NCI-H748 treated with DMSO at 0.1 percent for 48 hours (cell line): Measurements from ENCODE around the gene OSGEP.

ENCODE experiments used
- DNase-seq: peaks from one replicate; lab custom pipeline; 2025; lab: John Stamatoyannopoulos, UW

The OSGEP gene

DNA sequence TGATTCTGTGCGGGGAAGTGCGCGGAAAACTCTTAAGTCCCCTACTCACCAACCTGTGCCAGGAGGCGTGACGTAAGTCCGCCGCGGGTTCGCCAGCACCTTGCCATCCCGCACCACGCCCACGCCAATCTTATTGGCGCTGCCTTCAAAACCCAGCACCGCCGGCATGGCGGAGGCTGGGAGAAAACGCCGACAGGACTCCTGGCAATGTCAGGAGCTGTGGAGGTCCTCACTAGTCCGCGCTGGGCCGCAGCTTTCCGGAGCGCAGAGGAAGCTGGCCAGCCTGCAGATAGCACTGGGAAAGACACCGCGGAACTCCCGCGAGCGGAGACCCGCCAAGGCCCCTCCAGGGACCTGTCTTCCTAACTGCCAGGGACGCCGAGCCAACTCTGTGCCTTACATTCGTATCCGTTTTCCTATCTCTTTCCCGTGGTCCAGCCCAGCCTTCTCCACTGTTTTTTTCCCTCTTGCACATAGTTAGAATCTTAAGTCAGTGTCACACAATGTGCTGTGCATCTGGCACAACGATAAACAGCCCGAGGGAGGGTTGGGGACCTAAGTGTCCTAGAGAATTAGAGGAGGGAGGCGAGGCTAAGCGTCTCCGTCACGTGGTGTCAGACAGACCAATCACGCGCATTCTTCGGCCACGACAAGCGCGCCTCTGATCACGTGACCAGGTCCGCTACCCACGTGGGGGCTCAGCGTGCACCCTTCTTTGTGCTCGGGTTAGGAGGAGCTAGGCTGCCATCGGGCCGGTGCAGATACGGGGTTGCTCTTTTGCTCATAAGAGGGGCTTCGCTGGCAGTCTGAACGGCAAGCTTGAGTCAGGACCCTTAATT, at the start of gene OSGEP, which contains the start of gene APEX1:
OSGEP (minus strand) TSS at position 297 of the 839 bp plus-strand sequence; CDS start at position 168, 129 bp downstream.
APEX1 (plus strand) TSS at position 711 of the 839 bp plus-strand sequence. CDS start 420 bp downstream, outside the sequence.
- peak; percentile 92 for DNase-seq

DNA sequence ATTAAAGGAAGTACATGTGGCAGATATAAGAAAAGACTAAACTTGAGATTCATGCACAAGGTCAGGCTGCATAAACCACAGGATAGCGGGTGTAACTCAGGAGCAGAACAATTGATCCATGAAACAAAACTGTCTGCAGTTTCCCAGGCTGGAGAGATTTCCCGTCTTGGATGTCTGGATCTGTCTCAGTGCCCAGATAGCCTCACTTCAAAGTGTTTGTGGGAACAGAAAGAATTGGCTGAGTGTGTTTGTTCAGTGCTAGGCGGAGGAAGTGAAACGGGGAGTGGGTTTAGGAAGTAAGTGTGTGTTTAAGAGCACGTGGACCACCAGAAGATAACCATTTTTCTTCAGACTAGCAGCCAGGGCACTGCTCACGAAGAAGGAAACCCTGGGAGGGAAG, 49.3 kb upstream of the OSGEP start:
- no peak for DNase-seq

DNA sequence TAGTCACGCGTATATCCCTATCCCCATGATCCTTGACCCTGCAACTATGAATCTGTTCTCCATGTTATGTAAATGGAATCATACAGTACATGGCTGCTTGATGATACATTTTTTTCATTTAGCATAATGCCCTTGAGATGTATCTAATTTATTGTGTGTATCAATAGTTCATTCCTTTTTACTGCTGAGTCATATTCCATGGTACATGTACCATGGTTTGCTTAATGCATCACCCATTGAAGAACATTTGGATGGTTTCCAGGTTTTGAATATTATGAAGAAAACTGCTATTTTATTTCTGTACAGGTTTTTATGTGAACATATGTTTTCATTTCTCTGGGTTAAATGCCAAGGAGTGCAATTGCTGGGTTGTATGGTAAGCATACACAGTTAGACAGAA, 46.7 kb upstream of the OSGEP start:
- no peak for DNase-seq

DNA sequence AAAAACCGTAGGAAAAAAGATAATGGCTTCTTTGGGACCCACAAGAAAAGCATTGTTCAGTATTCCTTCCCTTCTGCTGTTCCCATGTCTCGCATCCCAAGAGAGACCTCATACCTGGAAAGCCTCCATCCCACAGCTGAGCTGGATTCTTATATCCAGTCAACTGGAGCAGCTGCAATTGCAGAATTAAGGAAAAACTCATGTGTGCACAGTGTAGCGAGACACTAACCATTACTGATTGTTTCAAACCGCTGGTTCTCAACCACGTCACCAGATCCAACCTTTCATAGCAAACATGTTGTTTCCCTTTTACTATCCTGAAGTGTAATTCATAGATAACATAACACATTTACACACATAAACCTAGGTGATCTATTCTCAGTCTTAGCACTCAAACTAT, 45.3 kb upstream of the OSGEP start:
- DNase-seq: no peak

DNA sequence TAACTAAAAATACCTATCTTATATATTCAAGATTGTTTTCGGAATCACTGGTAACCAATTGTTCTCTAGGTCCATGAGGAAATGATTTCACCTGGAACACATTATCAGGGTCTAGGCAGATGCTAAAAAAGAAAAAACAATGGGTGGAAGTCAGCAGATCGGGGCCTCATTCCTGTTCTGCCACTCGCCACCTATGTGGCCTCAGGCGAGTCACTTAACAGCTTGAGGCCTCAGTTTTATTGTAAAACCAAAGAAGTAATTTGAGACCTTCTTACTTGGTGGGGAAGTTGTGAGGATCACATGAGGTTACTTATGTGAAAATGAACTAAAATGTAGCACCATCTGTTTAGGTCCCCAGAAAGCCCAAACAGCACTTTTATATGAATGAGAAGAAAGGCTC, 44.5 kb upstream of the OSGEP start:
- DNase-seq: no peak

DNA sequence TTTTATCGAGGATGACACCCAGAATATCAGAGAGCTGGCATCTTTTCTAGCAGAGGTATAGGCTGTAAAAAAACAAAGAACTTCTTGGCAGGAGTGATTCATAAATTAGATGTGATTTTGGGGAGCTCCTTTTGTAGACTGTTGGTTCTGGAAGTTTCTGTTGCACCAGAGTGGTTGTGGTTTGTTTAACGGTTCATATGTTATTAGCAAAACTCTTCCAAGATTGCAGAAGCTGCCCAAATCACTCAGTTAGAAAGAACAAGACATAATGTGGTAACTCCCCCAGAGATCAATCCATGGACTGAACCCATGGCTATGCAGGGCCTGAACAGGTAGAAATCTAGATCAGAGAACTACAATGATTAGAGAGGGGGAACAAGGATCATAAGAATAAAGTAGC, 44.0 kb upstream of the OSGEP start:
- no peak for DNase-seq

DNA sequence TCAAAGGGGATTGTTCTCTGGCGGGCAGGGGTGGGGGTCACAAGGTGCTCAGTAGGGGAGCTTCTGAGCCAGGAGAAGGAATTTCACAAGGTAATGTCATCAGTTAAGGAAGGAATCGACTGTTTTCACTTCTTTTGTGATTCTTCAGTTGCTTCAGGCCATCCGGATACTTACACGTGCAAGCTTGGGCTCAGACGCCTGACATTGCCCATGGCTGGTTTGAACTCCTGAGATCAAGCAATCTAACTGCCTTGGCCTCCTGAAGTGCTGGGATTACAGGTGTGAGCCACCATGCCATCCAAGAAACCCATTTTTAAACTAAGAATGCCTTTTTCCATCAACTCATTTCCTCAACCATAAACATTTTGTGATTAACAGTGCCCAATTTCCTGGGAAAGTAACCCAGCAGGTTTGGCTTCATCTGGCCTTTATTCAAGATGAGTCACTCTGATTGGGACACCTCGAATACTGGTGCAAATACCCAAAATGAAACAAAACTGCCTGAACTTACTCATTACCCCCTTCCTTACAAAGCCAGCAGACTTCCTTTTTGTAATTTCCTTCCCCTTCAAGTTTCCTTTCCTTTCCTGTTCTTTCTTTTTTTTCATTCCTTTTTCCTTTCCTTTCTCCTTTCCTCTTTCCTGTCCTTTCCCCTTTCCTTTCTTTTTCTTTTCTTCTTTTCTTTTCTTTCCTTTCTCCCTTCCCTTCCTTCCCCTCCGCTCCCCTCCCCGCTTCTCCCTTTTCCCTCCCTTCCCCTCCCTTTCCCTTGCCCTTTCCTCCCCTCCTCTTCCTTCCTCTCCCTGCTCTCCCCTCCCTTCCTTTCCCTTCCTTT, 40.5 kb upstream of the OSGEP start:
- DNase-seq: no peak

DNA sequence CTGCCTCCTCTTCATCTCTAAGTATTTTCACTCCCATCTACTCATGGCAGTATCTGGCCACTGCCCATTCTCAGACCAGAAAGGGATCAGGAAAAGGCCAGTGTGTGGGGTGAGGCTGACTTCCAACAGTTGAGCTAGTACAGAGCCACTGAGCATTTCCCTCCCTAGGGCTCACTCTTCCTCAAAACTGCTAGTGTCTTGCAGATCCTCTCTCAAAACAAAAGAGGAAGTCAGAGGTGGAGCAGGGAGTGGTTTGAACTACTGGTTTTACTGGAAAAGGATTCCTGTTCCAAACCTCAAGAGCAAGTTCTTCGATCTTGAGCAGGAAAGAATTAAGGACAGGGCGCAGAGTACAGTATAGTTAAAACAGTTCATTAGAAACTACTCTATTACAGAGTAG, 39.0 kb upstream of the OSGEP start:
- DNase-seq: no peak

DNA sequence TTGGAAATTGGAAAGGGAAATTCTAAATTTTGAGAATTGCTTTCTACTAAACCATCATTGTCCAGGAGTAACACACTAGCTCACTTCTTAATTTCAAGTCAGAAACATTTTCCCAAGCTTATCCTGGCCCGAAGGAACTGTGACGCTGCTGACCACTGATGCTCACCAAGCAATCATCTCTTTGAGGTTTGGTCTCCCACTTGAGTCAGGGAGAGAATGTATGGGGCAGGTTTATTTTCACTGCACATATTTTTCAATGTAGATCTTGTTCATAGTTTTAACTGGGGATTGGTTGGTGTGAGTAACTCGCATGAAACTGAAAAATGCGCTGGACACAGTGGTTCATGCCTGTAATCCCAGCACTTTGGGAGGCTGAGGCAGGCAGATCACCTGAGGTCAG, 37.9 kb upstream of the OSGEP start:
- no peak for DNase-seq

DNA sequence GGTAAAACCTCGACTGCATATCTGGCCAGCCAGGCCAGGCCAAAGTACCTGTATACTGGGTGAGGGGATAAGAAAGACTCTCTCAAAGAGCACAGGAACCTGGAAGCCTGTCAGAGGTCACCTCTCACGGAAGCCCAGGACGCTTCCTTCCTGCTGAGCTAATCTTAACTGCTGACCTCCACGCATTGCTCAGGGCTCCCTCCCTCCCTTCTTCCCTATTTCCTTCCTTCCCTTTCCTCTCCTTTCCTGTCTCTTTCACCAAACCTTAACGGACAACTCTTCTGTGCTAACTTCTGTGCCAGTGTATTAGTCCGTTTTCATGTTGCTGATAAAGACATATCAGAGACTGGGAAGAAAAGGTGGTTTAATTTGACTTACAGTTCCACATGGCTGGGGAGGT, 36.0 kb upstream of the OSGEP start:
- no peak for DNase-seq

DNA sequence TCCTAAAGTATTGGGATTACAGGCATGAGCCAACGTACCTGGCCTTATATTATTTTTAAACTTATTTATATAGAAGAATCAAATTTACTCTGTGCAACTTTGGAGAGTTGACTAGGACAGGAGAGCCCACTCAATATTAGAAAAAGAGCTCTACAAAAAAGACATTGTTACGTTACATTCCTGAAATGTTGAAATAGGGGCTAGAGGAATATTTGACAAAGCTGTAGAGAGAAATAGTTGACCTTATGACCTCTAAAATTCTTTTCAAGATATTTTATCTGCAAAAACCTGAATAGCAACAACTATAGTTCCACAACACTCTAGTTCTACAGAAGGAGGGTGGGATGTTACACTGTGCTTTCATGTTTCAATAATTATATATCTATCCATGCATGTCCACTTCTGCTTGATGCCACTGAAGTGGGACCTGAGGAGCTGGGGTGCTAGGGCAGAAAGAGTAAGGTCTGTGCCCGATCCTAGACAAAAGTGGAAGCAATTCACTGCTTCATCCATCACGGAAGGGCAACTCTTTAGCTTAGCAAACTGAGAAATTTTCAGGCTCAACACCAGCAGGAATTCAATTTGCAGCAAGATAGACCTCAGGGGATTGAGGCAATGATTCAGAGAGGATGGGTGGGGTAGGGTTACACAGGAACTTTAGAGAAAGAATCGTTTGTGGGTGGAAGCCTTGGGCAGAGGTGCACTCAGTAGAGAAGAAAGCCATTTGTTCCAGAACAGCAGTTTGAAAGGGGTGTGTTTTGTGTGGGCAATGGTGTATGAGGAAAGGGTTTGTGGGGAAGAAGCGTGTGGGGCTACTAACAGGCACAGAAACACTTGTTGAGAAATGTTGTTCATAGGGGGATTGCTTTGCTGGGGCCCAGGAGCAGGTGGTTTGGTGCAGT, 34.7 kb upstream of the OSGEP start:
- DNase-seq: no peak

DNA sequence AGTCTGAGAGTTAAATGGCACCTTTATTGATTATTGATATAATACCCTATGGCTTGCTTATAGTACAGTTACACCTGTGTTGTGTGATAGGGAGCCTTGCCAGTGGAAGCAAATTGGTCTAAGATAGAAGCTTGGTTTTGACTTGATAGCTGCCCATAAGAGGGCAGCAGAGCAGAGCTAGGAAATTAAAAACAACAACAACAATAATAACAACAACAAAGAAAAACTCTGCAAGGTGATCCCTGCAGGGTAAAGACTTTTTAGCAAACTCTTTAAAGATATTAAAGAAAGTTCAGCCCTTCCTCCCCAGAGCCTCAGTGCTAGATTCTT, 32.7 kb upstream of the OSGEP start:
- no peak for DNase-seq

DNA sequence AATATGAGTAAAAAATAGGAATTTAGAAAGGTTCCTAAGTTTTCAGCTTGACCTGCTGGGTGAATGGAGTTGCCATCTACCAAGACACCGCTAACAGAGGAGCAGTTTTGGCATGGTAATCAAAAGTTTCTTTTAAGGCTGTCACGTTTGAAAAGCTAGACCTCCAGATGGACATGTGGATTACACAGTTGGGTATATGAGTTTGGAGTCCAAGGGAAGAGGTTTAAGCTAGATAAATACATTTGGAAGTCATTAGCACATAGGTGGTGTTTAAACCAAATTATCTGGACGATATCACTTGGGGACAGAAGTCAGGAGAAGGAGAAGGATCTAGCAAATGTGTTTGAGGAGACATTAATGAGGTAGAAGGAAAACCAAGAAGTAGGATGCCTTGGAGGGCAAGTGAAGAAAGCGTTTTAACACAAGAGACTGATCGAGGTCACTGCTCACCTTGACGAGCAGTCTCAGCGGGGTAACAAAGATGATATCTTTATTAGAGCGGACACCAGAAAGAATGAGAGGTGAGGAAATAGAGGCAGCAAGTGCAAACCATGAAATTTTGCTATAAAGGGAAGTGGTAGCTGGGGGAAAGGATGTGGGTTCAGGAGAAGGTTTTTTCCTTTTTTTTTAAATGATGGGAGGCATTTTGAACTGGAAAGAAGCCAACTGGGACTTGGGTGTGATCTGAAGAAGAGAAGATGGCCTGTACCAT, 32.2 kb upstream of the OSGEP start:
- no peak for DNase-seq

DNA sequence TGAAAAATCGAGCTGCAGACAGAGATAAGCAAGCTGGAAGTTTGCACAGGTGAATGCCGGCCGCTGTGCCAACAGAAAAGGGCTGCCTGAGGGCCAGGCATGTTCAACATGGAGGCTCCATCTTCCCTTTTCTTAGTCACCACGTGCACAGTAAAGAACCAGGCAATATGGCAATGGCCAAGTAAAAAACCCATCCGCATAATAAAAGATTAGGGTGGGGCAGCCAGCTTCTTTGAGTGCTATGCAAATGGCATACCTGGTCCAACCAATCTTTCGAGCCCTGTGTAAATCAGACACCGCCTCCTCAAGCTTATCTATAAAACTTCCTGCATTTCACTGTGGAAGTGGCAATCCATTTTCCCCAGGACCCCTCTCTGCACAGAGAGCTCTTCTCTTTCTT, 31.3 kb upstream of the OSGEP start:
- no peak for DNase-seq

DNA sequence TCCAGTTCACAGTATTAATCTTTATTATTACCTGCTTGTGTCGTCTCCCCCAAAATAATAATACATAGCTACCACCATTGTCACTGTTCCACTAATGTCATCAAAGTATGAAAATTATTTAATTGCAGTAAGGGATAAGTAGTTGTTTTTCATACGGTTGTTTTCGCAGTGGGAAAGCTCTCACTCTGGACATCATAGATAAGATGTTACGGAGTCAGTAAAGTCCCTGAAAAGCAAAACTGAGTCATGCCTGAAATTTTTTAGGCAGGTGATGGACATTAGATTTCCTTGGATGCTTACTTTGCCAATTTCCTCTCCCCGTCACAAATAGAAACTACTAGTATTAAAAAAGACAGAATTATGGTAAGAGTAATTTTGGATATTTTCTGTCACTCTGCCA, 27.8 kb upstream of the OSGEP start:
- DNase-seq: no peak

DNA sequence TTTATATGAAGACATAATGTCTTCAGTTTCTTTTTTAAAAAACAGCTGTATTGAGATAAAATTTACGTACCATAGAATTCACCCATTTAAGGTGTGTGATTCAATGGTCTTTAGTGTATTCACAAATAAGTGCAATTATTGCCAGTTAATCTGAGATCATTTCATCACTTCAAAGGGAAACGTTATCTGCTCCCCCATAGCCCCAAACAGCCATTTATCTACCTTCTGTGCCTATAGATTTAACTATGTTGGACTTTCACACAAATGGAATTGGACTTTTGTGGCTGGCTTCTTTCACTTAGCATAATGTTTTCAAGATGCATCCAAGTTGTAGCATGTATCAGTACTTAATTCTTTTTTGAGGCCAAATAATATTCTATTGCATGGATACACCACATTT, 24.3 kb upstream of the OSGEP start:
- no peak for DNase-seq

DNA sequence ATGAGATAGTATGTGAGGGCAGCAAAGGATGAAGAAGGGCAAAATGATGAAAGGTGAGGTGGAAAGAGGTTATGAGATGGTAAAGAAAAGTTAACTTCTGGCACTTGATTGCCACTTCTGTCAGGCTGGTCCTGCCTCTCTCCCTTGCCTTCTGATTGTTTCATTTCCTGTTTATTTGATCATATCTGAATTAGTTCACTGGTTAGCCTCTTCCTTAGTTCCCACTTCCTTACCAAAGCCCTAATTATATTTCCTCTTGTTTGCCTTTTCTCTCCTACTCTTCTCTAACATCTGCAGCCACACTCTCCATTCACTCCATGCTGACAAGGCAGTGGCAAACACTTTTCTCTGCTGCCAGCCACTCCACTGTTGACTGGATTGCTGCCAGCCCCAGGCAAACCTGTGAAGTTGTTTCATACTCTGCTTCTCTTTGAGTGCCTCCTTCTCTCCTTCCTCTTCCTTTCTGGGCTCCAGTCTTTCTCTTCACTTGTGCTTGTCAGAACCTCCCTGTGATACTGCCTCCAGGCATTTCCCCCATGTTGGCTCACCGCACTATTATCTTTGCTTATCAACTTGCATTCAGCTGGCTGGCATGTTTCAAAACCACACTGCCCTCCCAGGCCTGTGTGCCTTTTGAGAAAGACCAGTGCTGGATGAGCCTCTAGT, 22.7 kb upstream of the OSGEP start:
- DNase-seq: no peak

DNA sequence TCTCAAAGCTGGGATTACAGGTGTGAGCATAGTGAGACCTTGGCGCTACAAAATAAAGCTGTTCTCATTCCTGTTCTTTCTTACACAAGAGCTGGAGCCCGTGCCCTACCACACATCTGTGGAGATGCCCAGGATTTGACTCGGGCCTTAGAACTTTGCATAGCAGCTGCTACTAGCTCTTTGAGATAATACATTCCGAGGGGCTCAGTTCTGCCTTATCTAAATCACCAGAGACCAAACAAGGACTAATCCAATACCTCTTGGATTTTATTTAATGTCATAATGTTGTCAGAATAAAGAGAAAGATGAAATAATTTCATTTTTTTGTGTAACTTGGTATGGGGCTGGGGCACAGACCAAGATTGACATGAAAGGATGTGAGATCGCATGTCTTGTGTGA, 22.2 kb upstream of the OSGEP start:
- DNase-seq: no peak

DNA sequence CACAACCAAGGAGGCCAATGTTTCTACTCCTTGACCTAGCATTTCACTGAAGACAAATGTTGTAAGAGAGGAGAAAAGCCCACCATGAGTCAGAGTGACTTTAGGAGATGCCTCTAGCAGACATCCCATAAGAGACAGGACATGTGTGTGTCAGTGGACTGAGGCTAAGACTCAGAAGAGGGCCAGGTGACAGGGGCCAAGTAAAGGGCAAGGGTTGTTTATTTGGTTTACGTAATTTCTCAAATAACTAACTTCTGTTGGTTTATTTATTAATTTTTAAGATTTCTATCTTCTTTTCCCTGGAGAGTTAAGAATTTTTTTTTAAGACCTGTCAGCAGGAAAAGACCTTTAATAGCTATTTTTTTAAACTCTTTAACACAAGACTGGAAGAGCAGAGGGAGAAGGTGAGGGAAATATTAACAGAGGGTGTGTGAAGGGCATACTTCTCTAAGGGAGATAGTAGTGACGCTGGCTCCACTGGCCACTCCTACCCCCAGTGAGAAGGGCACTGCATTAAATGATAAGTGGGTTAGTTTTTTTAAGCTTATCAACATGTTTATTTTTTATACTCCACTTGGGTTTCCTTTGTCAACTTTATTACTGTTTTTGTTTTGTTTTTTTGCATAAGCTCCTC, 18.0 kb upstream of the OSGEP start:
- DNase-seq: no peak

DNA sequence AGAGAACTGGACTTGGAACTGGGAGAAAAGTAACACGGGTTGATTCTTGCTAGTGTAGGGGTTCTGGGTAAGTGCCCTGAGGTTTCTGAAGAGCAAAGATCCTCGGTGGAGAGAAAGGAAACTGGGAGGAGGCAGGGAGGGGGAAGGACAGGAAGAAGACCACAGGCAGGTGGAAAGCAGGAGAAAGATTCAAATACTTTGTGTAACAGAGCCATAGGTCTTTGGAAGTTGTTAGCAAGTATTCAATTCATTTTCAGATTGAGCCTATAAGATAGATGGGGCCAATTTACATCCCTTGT, 15.9 kb upstream of the OSGEP start:
- no peak for DNase-seq
